H1 (cell line): ENCODE data around the gene TEDC1. TPM values are rescaled to one million over a fixed set of nuclear protein-coding genes. Genes with fewer than 3 reads are reported as not detected.

Source experiments
- CTCF ChIA-PET: fragments of 300-600 bp; sonication (Branson Sonifier 250); formaldehyde crosslinking; loops from one replicate; lab custom pipeline; 2021; ENCODE audit not compliant: partially characterized antibody; lab: Charles Lee
- POLR2A ChIA-PET: fragments of 300-600 bp; sonication (Branson Sonifier 250); formaldehyde crosslinking; loops from one replicate; lab custom pipeline; 2021; ENCODE audit warnings: inconsistent platforms; ENCODE audit not compliant: partially characterized antibody; lab: Charles Lee
- DNase-seq, 2 experiments: peaks; one replicate each; pipeline versions ENCODE4 v3.0.0 to v3.0.0-alpha.2; 2010 to 2022; ENCODE audit warnings: low spot score in 2 of 2, low read depth in 1 of 2, mixed read lengths in 1 of 2
- FAIRE-seq: peaks from 2 replicates; lab custom pipeline; 2011; peaks lifted over from hg19 to GRCh38; lab: Jason Lieb, UNC
- H2AFZ ChIP-seq: 2 replicates; pipeline ENCODE4 v1.8.1; 2012; ENCODE audit warnings: low read length, inconsistent platforms
- H2AK5ac ChIP-seq: 2 replicates; pipeline ENCODE4 v1.6.1; 2013; ENCODE audit warnings: low read depth, low read length
- H2BK120ac ChIP-seq: replicated peaks from 2 replicates; pipeline ENCODE3; 2013; ENCODE audit warnings: low read depth, low read length, inconsistent platforms
- H2BK12ac ChIP-seq: 2 replicates; pipeline ENCODE4 v1.6.1; 2013; ENCODE audit warnings: low read depth, low read length
- H2BK15ac ChIP-seq: 2 replicates; pipeline ENCODE4 v1.6.1; 2013; ENCODE audit warnings: low read length
- H2BK20ac ChIP-seq: 2 replicates; pipeline ENCODE4 v1.6.1; 2013; ENCODE audit warnings: low read length
- H2BK5ac ChIP-seq: 2 replicates; pipeline ENCODE4 v1.6.1; 2013; ENCODE audit warnings: low read depth, low read length
- H3K14ac ChIP-seq: 2 replicates; pipeline ENCODE4 v1.6.1; 2013; ENCODE audit warnings: inconsistent platforms; ENCODE audit not compliant: insufficient read length
- H3K18ac ChIP-seq: 2 replicates; pipeline ENCODE4 v1.6.1; 2013; ENCODE audit warnings: low read length; ENCODE audit errors: extremely low read depth
- H3K23ac ChIP-seq: 2 replicates; pipeline ENCODE4 v1.6.1; 2013; ENCODE audit warnings: inconsistent platforms; ENCODE audit not compliant: insufficient read length
- H3K23me2 ChIP-seq: 2 replicates; pipeline ENCODE4 v1.6.1; 2013; ENCODE audit warnings: low read depth, low read length
- H3K27ac ChIP-seq: 2 replicates; pipeline ENCODE4 v1.6.1; 2011; ENCODE audit warnings: low read depth, low read length, inconsistent platforms
- H3K27me3 ChIP-seq, 4 experiments: replicated peaks in 1 of 4; 1 replicate in 1 of 4; 2 replicates in 3 of 4; pipeline versions ENCODE4 v1.6.1 to v1.8.1; 2011 to 2013; ENCODE audit warnings: low read length in 3 of 4, mild to moderate bottlenecking in 3 of 4, inconsistent platforms in 2 of 4, mixed read lengths in 2 of 4, moderate library complexity in 1 of 4; ENCODE audit not compliant: control insufficient read depth in 3 of 4, insufficient read depth in 3 of 4; ENCODE audit errors: extremely low read depth in 1 of 4
- H3K36me3 ChIP-seq, 4 experiments: 2 replicates each; pipeline versions ENCODE4 v1.6.1 to v1.8.1; 2011 to 2013; ENCODE audit warnings: mild to moderate bottlenecking in 4 of 4, low read length in 3 of 4, moderate library complexity in 2 of 4, control low read depth in 1 of 4, inconsistent platforms in 1 of 4; ENCODE audit not compliant: insufficient read depth in 4 of 4, control insufficient read depth in 2 of 4
- H3K4ac ChIP-seq: replicated peaks from 2 replicates; pipeline ENCODE3; 2013; ENCODE audit warnings: low read length, low read depth, mixed read lengths, inconsistent platforms; ENCODE audit not compliant: insufficient read length
- H3K4me1 ChIP-seq, 4 experiments: replicated peaks in 1 of 4; 1 replicate in 1 of 4; 2 replicates in 3 of 4; pipeline versions ENCODE4 v1.6.1 to v1.8.1; 2011 to 2013; ENCODE audit warnings: low read length in 3 of 4, inconsistent platforms in 2 of 4, mixed read lengths in 1 of 4; ENCODE audit not compliant: insufficient read depth in 4 of 4, control insufficient read depth in 3 of 4
- H3K4me2 ChIP-seq, 2 experiments: 2 replicates each; pipeline versions ENCODE4 v1.6.1 to v1.8.1; 2011 to 2013; ENCODE audit warnings: low read depth in 2 of 2, low read length in 2 of 2, control low read depth in 1 of 2, inconsistent platforms in 1 of 2, mild to moderate bottlenecking in 1 of 2; ENCODE audit not compliant: insufficient read depth in 1 of 2
- H3K4me3 ChIP-seq, 4 experiments: fragments of 200-600, 300-600 bp in 1 of 4; sonication (generic), shearing (Covaris generic), sonication (Bioruptor Twin) in 1 of 4; 2 replicates each; pipeline versions ENCODE4 v1.5.1 to v1.8.1; 2011 to 2016; ENCODE audit warnings: low read length in 4 of 4, low read depth in 3 of 4, control low read depth in 2 of 4, inconsistent platforms in 2 of 4, mild to moderate bottlenecking in 2 of 4, mixed read lengths in 1 of 4, moderate library complexity in 1 of 4; ENCODE audit not compliant: insufficient read depth in 2 of 4; ENCODE audit errors: extremely low read depth in 1 of 4
- H3K56ac ChIP-seq: replicated peaks from 2 replicates; pipeline ENCODE3; 2013; ENCODE audit warnings: low read depth, mild to moderate bottlenecking, mixed read lengths, low read length, inconsistent platforms; ENCODE audit not compliant: insufficient read length
- H3K79me1 ChIP-seq: 2 replicates; pipeline ENCODE4 v1.6.1; 2013; ENCODE audit warnings: low read depth, low read length, control low read depth
- H3K79me2 ChIP-seq, 2 experiments: 2 replicates each; pipeline versions ENCODE4 v1.6.1 to v1.8.1; 2012 to 2013; ENCODE audit warnings: low read length in 2 of 2, mild to moderate bottlenecking in 2 of 2, inconsistent platforms in 1 of 2; ENCODE audit not compliant: insufficient read depth in 2 of 2, control insufficient read depth in 1 of 2
- H3K9ac ChIP-seq, 4 experiments: replicated peaks in 1 of 4; 1 replicate in 1 of 4; 2 replicates in 3 of 4; pipeline versions ENCODE4 v1.6.1 to v1.8.1; 2011 to 2013; ENCODE audit warnings: low read depth in 3 of 4, low read length in 3 of 4, control low read depth in 2 of 4, mild to moderate bottlenecking in 2 of 4, moderate library complexity in 2 of 4, inconsistent platforms in 1 of 4; ENCODE audit errors: extremely low read depth in 1 of 4
- H3K9me3 ChIP-seq, 2 experiments: 2 replicates each; pipeline versions ENCODE4 v1.6.1 to v1.8.1; 2012 to 2013; ENCODE audit warnings: mild to moderate bottlenecking in 2 of 2, moderate library complexity in 2 of 2, control low read depth in 1 of 2, inconsistent platforms in 1 of 2, low read depth in 1 of 2, low read length in 1 of 2, mixed read lengths in 1 of 2; ENCODE audit not compliant: insufficient read depth in 2 of 2
- H4K20me1 ChIP-seq, 2 experiments: replicated peaks in 1 of 2; 2 replicates each; pipeline versions ENCODE3 to v1.8.1; 2011 to 2013; ENCODE audit warnings: inconsistent platforms in 2 of 2, low read length in 2 of 2, mild to moderate bottlenecking in 1 of 2; ENCODE audit not compliant: insufficient read depth in 2 of 2, control insufficient read depth in 1 of 2
- H4K5ac ChIP-seq: 2 replicates; pipeline ENCODE4 v1.6.1; 2013; ENCODE audit warnings: low read length, low read depth, mixed read lengths, inconsistent platforms; ENCODE audit not compliant: insufficient read length
- H4K8ac ChIP-seq: 2 replicates; pipeline ENCODE4 v1.8.0; 2013; ENCODE audit warnings: mild to moderate bottlenecking, moderate library complexity, low read length, inconsistent platforms; ENCODE audit not compliant: insufficient read depth; ENCODE audit errors: extremely low read depth
- H4K91ac ChIP-seq: replicated peaks from 2 replicates; pipeline ENCODE3; 2013; ENCODE audit warnings: low read length, mixed read lengths, inconsistent platforms; ENCODE audit not compliant: insufficient read length
- BACH1 ChIP-seq: IDR thresholded peaks from 2 replicates; pipeline ENCODE4 v1.6.1; 2012; ENCODE audit warnings: low read length, improper control_type of control experiment
- CHD2 ChIP-seq: IDR thresholded peaks from 2 replicates; pipeline ENCODE4 v1.6.1; 2012; ENCODE audit warnings: low read length, improper control_type of control experiment
- CTCF ChIP-seq, 3 experiments: IDR thresholded peaks; 1 replicate in 2 of 3; 2 replicates in 1 of 3; pipeline versions ENCODE4 v1.5.1 to v1.6.1; 2011; ENCODE audit warnings: low read length in 3 of 3, mild to moderate bottlenecking in 3 of 3, inconsistent platforms in 2 of 3, low read depth in 1 of 3, moderate library complexity in 1 of 3; ENCODE audit not compliant: insufficient read depth in 1 of 3; ENCODE audit errors: control extremely low read depth in 1 of 3
- WGBS, 2 experiments: shearing (Covaris generic) in 1 of 2; methylation state at CpG; one replicate each; pipeline versions ENCODE4 v1.1.6 to v1.1.7; 2013 to 2015; ENCODE audit warnings: low lambda C conversion rate in 2 of 2, mixed read lengths in 2 of 2, inconsistent platforms in 1 of 2, low coverage in 1 of 2, missing lambda C conversion rate in 1 of 2; ENCODE audit not compliant: insufficient replicate concordance in 2 of 2, insufficient coverage in 1 of 2, insufficient read length in 1 of 2; ENCODE audit errors: extremely low coverage in 1 of 2, missing lambda C conversion rate in 1 of 2; 5-methylcytosine and 5-hydroxymethylcytosine counted together
- polyA plus RNA-seq, 7 experiments: library from polyadenylated mRNA; depleted of rRNA in 3 of 7; stranded (reverse) in 5 of 7; unstranded in 2 of 7; fragments of >200 nt in 5 of 7; fragments of 200-250 nt in 2 of 7; gene quantifications; 1 replicate in 5 of 7; 2 replicates in 1 of 7; 4 replicates in 1 of 7; pipeline versions ENCODE4 v1.2.1 to v1.2.3, GENCODE V29; 2011 to 2013; ENCODE audit warnings: missing spikeins in 2 of 7, mixed read lengths in 2 of 7
- total RNA-seq: library from RNA; stranded (reverse); fragmentation: NEBNext Ultra II Directional; extraction: Animal tissue kit (Norgen Biotek cat#: 25700); gene quantifications from 2 replicates; pipeline ENCODE4 v1.2.1, GENCODE V29; 2021

The TEDC1 gene
- total and polyA plus RNA-seq, 2 of the 8 experiments (the other 6 are each of a cell fraction or from before 2014, with no cell fraction given), result 5.6 to 14.8 TPM

- no peak overlapping the region for H3K23ac ChIP-seq
- no peak overlapping the region for H2AFZ ChIP-seq
- H3K36me3 ChIP-seq, result peaks cover 17 to 48% (median 30%) of the 10 kb centered on the region in 4 experiments
- no peaks in the 10 kb centered on the region for H3K23me2 ChIP-seq
- ChIA-PET POLR2A (interaction anchor here (0.6 kb wide), 1 partner anchor 52 kb away, joined by 3 read pairs; no protein-coding TSS in a partner anchor), CTCF (interaction anchor here (0.6 to 2.5 kb wide), 5 partner anchors 13 to 58 kb away, joined by 3 to 11 read pairs (median 4); no protein-coding TSS in a partner anchor)
- H2BK12ac ChIP-seq, result no peak overlapping the region
- H3K18ac ChIP-seq, result no peak overlapping the region
- H4K91ac ChIP-seq, result no peak overlapping the region
- H3K79me1 ChIP-seq, result peaks cover 4% of the 10 kb centered on the region; the same call in 1 of the 2 replicates
- H3K9me3 ChIP-seq, result no peaks in the 10 kb centered on the region
- peaks cover 14 to 19% of the 10 kb centered on the region in 2 experiments for H4K20me1 ChIP-seq
- H2AK5ac ChIP-seq, result no peak overlapping the region
- WGBS, 2 experiments, result 91% methylated on average over 29 of the region's 47 CpGs; no CpG with 5 or more reads in 1 of the 2 experiments
- H3K4me1 ChIP-seq, result no peaks in the 10 kb centered on the region
- H2BK120ac ChIP-seq, result no peak overlapping the region
- H3K4ac ChIP-seq, result no peak overlapping the region
- TF ChIP-seq BACH1, result no peak
- no peak for TF ChIP-seq CHD2
- TF ChIP-seq CTCF (IDR thresholded peaks at IDR 0.05; ENCODE audit: control extremely low read depth in 1 of 3, insufficient read depth in 1 of 3, low read depth in 1 of 3, low read length in 3 of 3), result no peak
- DNase-seq (no peak), FAIRE-seq (no peak)
- H2BK15ac ChIP-seq, result no peak overlapping the region
- no peak overlapping the region for H2BK20ac ChIP-seq
- no peak overlapping the region for H4K5ac ChIP-seq
- no peak overlapping the region for H3K9ac ChIP-seq
- H3K14ac ChIP-seq, result no peak overlapping the region
- no peak overlapping the region for H3K4me3 ChIP-seq
- no peak overlapping the region for H2BK5ac ChIP-seq
- H3K79me2 ChIP-seq, result peaks cover 0 to 2% of the 10 kb centered on the region in 2 experiments; a peak in 1 of 4 replicates
- H3K27ac ChIP-seq, result no peak overlapping the region
- H3K27me3 ChIP-seq, result no peaks in the 10 kb centered on the region
- H3K4me2 ChIP-seq, result no peak overlapping the region
- no peak overlapping the region for H3K56ac ChIP-seq
- peak overlapping the region; percentile 21 for H4K8ac ChIP-seq
Measured at GRCh38 chr14:105449276-105450122, 41.5 kb upstream of the TEDC1 start.
